Activated CD8-positive, alpha-beta memory T cell treated with anti-CD3 and anti-CD28 coated beads, Interleukin-2, amount 50 U/mL, for 48 hours (primary cell): ENCODE results near the gene GTPBP3.
A peak's percentile ranks its signal among the peaks of the same experiment; 100 is the strongest.

Experiments
- DNase-seq: peaks from one replicate; pipeline ENCODE4 v3.0.0-alpha.2; 2020

The GTPBP3 gene

GRCh38 chr19:17309198-17309964, 28.0 kb upstream of the GTPBP3 start, which contains the start of gene DDA1:
TSS of gene DDA1 (plus strand) at chr19:17309563. CDS start at chr19:17309655, 92 bp downstream.
- DNase-seq = peak; percentile 96

- no peak for DNase-seq
These were observed 27.3 kb upstream of the GTPBP3 start for GRCh38 chr19:17309965-17310461.

GRCh38 chr19:17311455-17312188, 25.7 kb upstream of the GTPBP3 start:
- DNase-seq = no peak

GRCh38 chr19:17312189-17313113, 24.9 kb upstream of the GTPBP3 start:
- no peak for DNase-seq

GRCh38 chr19:17314007-17314593, 23.3 kb upstream of the GTPBP3 start:
- DNase-seq = no peak

GRCh38 chr19:17318966-17319365, 18.4 kb upstream of the GTPBP3 start:
- DNase-seq = no peak

- no peak for DNase-seq
These were observed 17.7 kb upstream of the GTPBP3 start for GRCh38 chr19:17319473-17320238.

- no peak for DNase-seq
These were observed 16.9 kb upstream of the GTPBP3 start for GRCh38 chr19:17320435-17320834.

GRCh38 chr19:17321655-17322489, 15.5 kb upstream of the GTPBP3 start:
- no peak for DNase-seq

- DNase-seq = no peak
These were observed 14.5 kb upstream of the GTPBP3 start for GRCh38 chr19:17322854-17323253.

GRCh38 chr19:17323300-17323963, 13.9 kb upstream of the GTPBP3 start:
- no peak for DNase-seq

- DNase-seq = no peak
These were observed 13.4 kb upstream of the GTPBP3 start for GRCh38 chr19:17323964-17324332.

- DNase-seq = no peak
These were observed 12.8 kb upstream of the GTPBP3 start for GRCh38 chr19:17324357-17325114.

GRCh38 chr19:17325133-17325532, 12.2 kb upstream of the GTPBP3 start:
- no peak for DNase-seq

- no peak for DNase-seq
These were observed 11.3 kb upstream of the GTPBP3 start for GRCh38 chr19:17325881-17326594.

GRCh38 chr19:17326595-17326966, 10.8 kb upstream of the GTPBP3 start:
- no peak for DNase-seq

GRCh38 chr19:17327068-17327653, 10.2 kb upstream of the GTPBP3 start:
- no peak for DNase-seq
